Nephron progenitor cell (in vitro differentiated cells): Measurements from ENCODE around the gene SMAD1.

Experiments
- DNase-seq: peaks from one replicate; pipeline ENCODE4 v3.0.0; 2021
- H3K27ac Mint-ChIP-seq: 2 replicates; pipeline ENCODE4 v1.8.0; 2021; ENCODE audit warnings: mild to moderate bottlenecking, moderate library complexity, mixed read lengths
- H3K27me3 Mint-ChIP-seq: 2 replicates; pipeline ENCODE4 v1.8.0; 2021; ENCODE audit warnings: mild to moderate bottlenecking, low read depth, mixed read lengths; ENCODE audit not compliant: poor library complexity
- H3K36me3 Mint-ChIP-seq: 2 replicates; pipeline ENCODE4 v1.8.0; 2021; ENCODE audit warnings: low read depth, mixed read lengths
- H3K4me1 Mint-ChIP-seq: 2 replicates; pipeline ENCODE4 v1.8.0; 2021; ENCODE audit warnings: mixed read lengths
- H3K4me3 Mint-ChIP-seq: 2 replicates; pipeline ENCODE4 v1.8.0; 2021; ENCODE audit warnings: mild to moderate bottlenecking, moderate library complexity, mixed read lengths
- H3K9me3 Mint-ChIP-seq: 2 replicates; pipeline ENCODE4 v1.8.0; 2021; ENCODE audit warnings: mild to moderate bottlenecking, moderate library complexity, mixed read lengths
- CTCF ChIP-seq: fragments of 200-600 bp; sonication (generic); IDR thresholded peaks from 2 replicates; pipeline ENCODE4 v1.5.0; 2021; ENCODE audit warnings: antibody characterized with exemption

SMAD1 gene

DNA sequence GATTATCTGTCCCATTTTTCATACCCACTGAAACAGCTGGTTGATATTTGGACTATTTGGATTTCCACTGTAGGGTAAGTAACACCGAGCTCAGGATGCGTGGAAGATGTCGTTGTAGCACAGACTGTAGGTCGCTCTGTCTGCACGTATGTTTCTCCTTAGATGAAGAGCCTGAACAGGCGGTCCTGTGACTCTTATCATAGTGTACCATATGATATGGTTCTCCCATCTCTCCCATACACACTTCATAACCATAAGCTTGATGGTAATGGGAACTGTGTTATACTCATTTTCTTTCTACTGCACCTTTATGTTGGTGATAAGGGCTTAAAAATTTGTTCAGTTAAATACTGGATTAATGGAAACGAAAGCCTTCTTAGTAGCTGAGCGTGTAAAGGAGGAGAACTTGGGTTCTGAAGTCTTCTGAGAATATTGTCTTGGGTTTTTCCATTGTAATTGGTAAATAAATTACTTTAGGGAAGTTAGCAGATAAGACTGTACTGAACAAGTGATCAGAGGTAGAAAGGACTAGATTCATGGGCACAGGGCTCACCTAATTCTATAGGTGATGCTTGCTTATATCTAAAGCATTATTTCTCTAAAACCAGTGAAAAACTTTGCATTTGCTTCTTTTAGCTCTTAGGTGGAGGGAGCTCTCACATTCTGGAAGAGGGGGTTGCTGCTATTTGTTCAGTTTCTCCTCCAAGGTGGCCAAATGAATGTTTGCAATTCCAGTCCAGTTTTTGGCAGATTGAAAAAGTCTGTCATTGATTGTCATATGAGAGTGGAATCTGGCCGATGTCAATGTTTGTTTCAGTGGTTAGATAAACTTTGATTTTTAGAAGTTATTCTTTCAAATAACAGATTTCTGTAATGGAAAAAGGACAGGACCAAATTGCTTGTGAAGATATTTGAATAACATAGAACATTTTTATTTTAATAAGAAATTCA, 15.8 kb downstream of the SMAD1 start:
- no peak for TF ChIP-seq CTCF

DNA sequence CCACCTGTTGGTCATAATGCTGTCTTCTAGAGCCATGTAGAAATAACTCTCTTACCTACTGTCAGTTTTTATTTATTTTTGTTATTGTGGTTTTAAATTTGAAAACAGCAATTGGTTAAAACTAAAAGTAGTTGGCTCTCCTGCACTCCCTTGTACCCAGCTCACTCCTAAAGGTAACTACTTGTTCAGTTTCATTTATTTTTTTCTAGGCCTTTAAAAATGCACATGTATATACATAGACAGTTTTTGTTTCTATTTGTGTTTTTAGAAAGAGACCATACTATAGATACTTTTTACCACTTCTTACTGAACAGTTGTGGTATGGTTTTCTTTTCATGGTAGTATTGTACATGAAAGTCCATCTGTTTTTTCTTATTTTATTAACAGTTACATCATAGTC, 16.8 kb downstream of the SMAD1 start:
- no peak for DNase-seq
- peaks cover 36% of the 10 kb centered on the region for H3K36me3 Mint-ChIP-seq
- no peaks in the 10 kb centered on the region for H3K27me3 Mint-ChIP-seq
- H3K27ac Mint-ChIP-seq, result no peak overlapping the region
- peaks cover 40% of the 10 kb centered on the region for H3K4me1 Mint-ChIP-seq
- TF ChIP-seq CTCF, result no peak
- no peaks in the 10 kb centered on the region for H3K9me3 Mint-ChIP-seq
- no peak overlapping the region for H3K4me3 Mint-ChIP-seq

More for the DNA sequence above, 15.8 kb downstream of the SMAD1 start:
- no peaks in the 10 kb centered on the region for H3K27me3 Mint-ChIP-seq
- no peaks in the 10 kb centered on the region for H3K9me3 Mint-ChIP-seq
- no peak overlapping the region for H3K27ac Mint-ChIP-seq
- H3K4me1 Mint-ChIP-seq, result peaks cover 31% of the 10 kb centered on the region
- H3K36me3 Mint-ChIP-seq, result peaks cover 36% of the 10 kb centered on the region
- no peak for DNase-seq
- no peak overlapping the region for H3K4me3 Mint-ChIP-seq

GRCh38 chr4:145501051-145501660, 19.5 kb downstream of the SMAD1 start:
- Mint-ChIP-seq H3K36me3 (peaks cover 43% of the 10 kb centered on the region), H3K9me3 (no peaks in the 10 kb centered on the region), H3K4me1 (peaks cover 40% of the 10 kb centered on the region), H3K27me3 (no peaks in the 10 kb centered on the region), H3K27ac (no peak overlapping the region), H3K4me3 (no peak overlapping the region)
- DNase-seq, result no peak
- TF ChIP-seq CTCF, result no peak

DNA sequence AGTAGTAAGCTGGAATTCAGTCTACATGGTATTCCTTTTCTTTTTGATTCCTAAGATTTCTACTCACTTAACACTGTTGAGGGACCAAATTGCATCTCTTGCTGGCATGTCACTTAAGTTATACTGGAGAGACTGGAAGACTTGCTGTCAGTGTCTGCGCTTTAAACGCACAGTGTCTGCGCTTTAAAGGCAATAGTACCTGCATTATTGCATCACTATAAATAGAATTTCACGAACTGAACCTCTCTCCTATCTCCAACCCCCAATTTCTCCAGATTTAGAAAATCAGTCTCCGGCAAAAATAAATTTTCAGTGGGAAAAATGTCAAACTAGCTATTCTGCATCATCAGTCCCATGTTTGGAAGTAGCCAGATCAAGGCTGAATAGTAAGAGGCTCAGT, 21.2 kb downstream of the SMAD1 start:
- Mint-ChIP-seq H3K27me3 (no peaks in the 10 kb centered on the region), H3K27ac (no peak overlapping the region), H3K4me3 (no peak overlapping the region), H3K4me1 (peaks cover 40% of the 10 kb centered on the region), H3K36me3 (peaks cover 48% of the 10 kb centered on the region), H3K9me3 (peaks cover 5% of the 10 kb centered on the region)
- TF ChIP-seq CTCF, result no peak
- DNase-seq, result no peak

GRCh38 chr4:145503486-145504072, 21.9 kb downstream of the SMAD1 start:
- TF ChIP-seq CTCF, result no peak
- no peak overlapping the region for H3K4me3 Mint-ChIP-seq
- no peak overlapping the region for H3K27ac Mint-ChIP-seq
- H3K27me3 Mint-ChIP-seq, result no peaks in the 10 kb centered on the region
- H3K36me3 Mint-ChIP-seq, result peaks cover 50% of the 10 kb centered on the region
- peaks cover 38% of the 10 kb centered on the region for H3K4me1 Mint-ChIP-seq
- no peak for DNase-seq
- H3K9me3 Mint-ChIP-seq, result peaks cover 12% of the 10 kb centered on the region
